HG03066 (cell line): ENCODE results near the gene GJD2.

ENCODE experiments used
- ATAC-seq: cut with Tn5 transposase; IDR thresholded peaks from one replicate; pipeline ENCODE4 v1.9.1; 2021; ENCODE audit warnings: low read depth; ENCODE audit not compliant: unreplicated experiment

GJD2 gene

GRCh38 chr15:34776606-34777105, 21.9 kb upstream of the GJD2 start:
- ATAC-seq, result no peak

GRCh38 chr15:34773917-34774316, 19.1 kb upstream of the GJD2 start:
- ATAC-seq, result no peak

- no peak for ATAC-seq
Observed at GRCh38 chr15:34773013-34773412, 18.2 kb upstream of the GJD2 start.

GRCh38 chr15:34772312-34772711, 17.5 kb upstream of the GJD2 start:
- ATAC-seq, result no peak

GRCh38 chr15:34769711-34770110, 14.9 kb upstream of the GJD2 start:
- no peak for ATAC-seq

GRCh38 chr15:34768530-34768929, 13.7 kb upstream of the GJD2 start:
- no peak for ATAC-seq

GRCh38 chr15:34765741-34766140, 10.9 kb upstream of the GJD2 start:
- ATAC-seq, result no peak

GRCh38 chr15:34760909-34761308, 6.1 kb upstream of the GJD2 start:
- no peak for ATAC-seq

- no peak for ATAC-seq
Observed at GRCh38 chr15:34759992-34760391, 5.2 kb upstream of the GJD2 start.

- ATAC-seq, result no peak
Observed at GRCh38 chr15:34759347-34759746, 4.5 kb upstream of the GJD2 start.

GRCh38 chr15:34757262-34757661, 2.5 kb upstream of the GJD2 start:
- no peak for ATAC-seq

GRCh38 chr15:34755419-34755773, 598 bp upstream of the GJD2 start:
- ATAC-seq, result no peak

- no peak for ATAC-seq
Observed at GRCh38 chr15:34754171-34754601, 612 bp downstream of the GJD2 start.

GRCh38 chr15:34753236-34753894, 1.4 kb downstream of the GJD2 start:
- no peak for ATAC-seq

- ATAC-seq, result no peak
Observed at GRCh38 chr15:34749691-34750090, 5.1 kb downstream of the GJD2 start.

GRCh38 chr15:34739346-34739745, 15.5 kb downstream of the GJD2 start:
- no peak for ATAC-seq

GRCh38 chr15:34738002-34738401, 16.8 kb downstream of the GJD2 start:
- ATAC-seq, result no peak

GRCh38 chr15:34737477-34737876, 17.3 kb downstream of the GJD2 start:
- no peak for ATAC-seq

- ATAC-seq, result no peak
Observed at GRCh38 chr15:34734303-34734702, 20.5 kb downstream of the GJD2 start.

- no peak for ATAC-seq
Observed at GRCh38 chr15:34733621-34734020, 21.2 kb downstream of the GJD2 start.

GRCh38 chr15:34732430-34732829, 22.4 kb downstream of the GJD2 start:
- ATAC-seq, result no peak

GRCh38 chr15:34730701-34731100, 24.1 kb downstream of the GJD2 start:
- ATAC-seq, result no peak

GRCh38 chr15:34729886-34730285, 24.9 kb downstream of the GJD2 start:
- ATAC-seq, result no peak
